ENCODE data around the gene CEACAM1.
"Not testable (repeated sequence)": the region's sequence is repeated elsewhere in the genome, so short reads cannot be mapped to it uniquely, and the experiment has no call there.

Gene CEACAM1

GRCh38 chr19:42528354-42529247, at the start of gene CEACAM1:
CEACAM1 (minus strand) TSS chr19:42528481; CDS start chr19:42528374, 107 bp downstream.
- DNase-seq (ENCODE audit: low read depth in 2 of 2) = no peak

- DNase-seq (ENCODE audit: low read depth in 2 of 2) = no peak
Observed at GRCh38 chr19:42577016-42577415, 48.7 kb upstream of the CEACAM1 start.

- no peak for DNase-seq (ENCODE audit: low read depth in 2 of 2)
Observed at GRCh38 chr19:42576241-42576640, 48.0 kb upstream of the CEACAM1 start.

GRCh38 chr19:42573642-42574041, 45.4 kb upstream of the CEACAM1 start:
- no peak for DNase-seq (ENCODE audit: low read depth in 2 of 2)

- DNase-seq (ENCODE audit: low read depth in 2 of 2) = no peak
Observed at GRCh38 chr19:42571116-42571515, 42.8 kb upstream of the CEACAM1 start.

- DNase-seq (ENCODE audit: low read depth in 2 of 2) = no peak
Observed at GRCh38 chr19:42569193-42569592, 40.9 kb upstream of the CEACAM1 start.

- DNase-seq (ENCODE audit: low read depth in 2 of 2) = no peak
Observed at GRCh38 chr19:42568006-42568405, 39.7 kb upstream of the CEACAM1 start.

- DNase-seq (ENCODE audit: low read depth in 2 of 2) = no peak
Observed at GRCh38 chr19:42567567-42567966, 39.3 kb upstream of the CEACAM1 start.

- no peak for DNase-seq (ENCODE audit: low read depth in 2 of 2)
Observed at GRCh38 chr19:42563352-42564210, 35.3 kb upstream of the CEACAM1 start.

GRCh38 chr19:42561512-42561911, 33.2 kb upstream of the CEACAM1 start:
- DNase-seq (ENCODE audit: low read depth in 2 of 2) = no peak

GRCh38 chr19:42560731-42561130, 32.5 kb upstream of the CEACAM1 start:
- no peak for DNase-seq (ENCODE audit: low read depth in 2 of 2)

GRCh38 chr19:42558450-42559150, 30.3 kb upstream of the CEACAM1 start:
- DNase-seq (ENCODE audit: low read depth in 2 of 2) = no peak

- not testable (repeated sequence) for DNase-seq (ENCODE audit: low read depth in 2 of 2)
Observed at GRCh38 chr19:42557386-42557871, 29.1 kb upstream of the CEACAM1 start.

- DNase-seq (ENCODE audit: low read depth in 2 of 2) = no peak
Observed at GRCh38 chr19:42555801-42556200, 27.5 kb upstream of the CEACAM1 start.

GRCh38 chr19:42555317-42555716, 27.0 kb upstream of the CEACAM1 start:
- DNase-seq (ENCODE audit: low read depth in 2 of 2) = no peak

- DNase-seq (ENCODE audit: low read depth in 2 of 2) = no peak
Observed at GRCh38 chr19:42554046-42554575, 25.8 kb upstream of the CEACAM1 start.

GRCh38 chr19:42553292-42554045, 25.2 kb upstream of the CEACAM1 start:
- no peak for DNase-seq (ENCODE audit: low read depth in 2 of 2)

- DNase-seq (ENCODE audit: low read depth in 2 of 2) = no peak
Observed at GRCh38 chr19:42552086-42553065, 24.1 kb upstream of the CEACAM1 start.

- not testable (repeated sequence) for DNase-seq (ENCODE audit: low read depth in 2 of 2)
Observed at GRCh38 chr19:42550521-42550920, 22.2 kb upstream of the CEACAM1 start.

- not testable (repeated sequence) for DNase-seq (ENCODE audit: low read depth in 2 of 2)
Observed at GRCh38 chr19:42549067-42549466, 20.8 kb upstream of the CEACAM1 start.

Data from fibroblast of skin of left biceps (primary cell).